ENCODE measurements around the gene YOD1.
A peak's percentile ranks its signal among the peaks of the same experiment; 100 is the strongest.

YOD1 gene

DNA sequence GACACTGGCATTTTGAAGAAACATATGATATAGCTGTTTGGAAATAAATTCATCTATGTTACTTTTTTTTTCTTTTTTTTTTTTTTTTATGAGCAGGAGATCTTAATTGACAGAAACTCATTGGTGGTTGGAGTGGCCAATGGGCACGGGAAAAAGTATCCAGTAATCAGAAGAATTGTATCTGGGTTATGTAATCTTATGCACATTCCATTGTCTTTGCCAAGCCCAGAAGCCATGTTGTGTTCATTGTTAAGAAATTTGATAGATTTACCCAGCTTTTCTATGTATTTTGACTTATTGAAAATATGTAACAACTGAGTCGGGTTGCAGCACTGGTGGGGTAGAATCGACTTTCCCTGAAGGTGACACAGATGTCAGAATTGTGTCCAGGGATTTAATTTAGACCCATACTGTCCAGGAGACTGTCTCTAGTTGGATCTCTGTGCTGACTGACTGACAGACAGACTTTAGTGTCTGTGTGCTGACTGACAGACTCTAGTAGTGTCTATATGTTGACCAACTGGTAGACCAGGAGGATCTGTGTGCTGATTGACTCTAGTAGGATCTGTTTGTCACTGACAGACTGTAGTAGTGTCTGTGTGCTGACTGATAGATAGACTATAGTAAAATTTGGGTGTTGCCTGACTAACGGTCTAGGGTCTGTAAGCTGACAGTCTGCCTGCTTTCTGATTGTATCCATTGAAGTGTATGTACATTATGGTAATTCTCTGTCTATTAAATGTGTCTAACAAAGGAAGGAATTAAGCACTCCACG, 25.4 kb upstream of the YOD1 start:
- H3K4me3 ChIP-seq (ENCODE audit: low read length) = no peak overlapping the region
- DNase-seq (ENCODE audit: low read depth, low spot score) = no peak

DNA sequence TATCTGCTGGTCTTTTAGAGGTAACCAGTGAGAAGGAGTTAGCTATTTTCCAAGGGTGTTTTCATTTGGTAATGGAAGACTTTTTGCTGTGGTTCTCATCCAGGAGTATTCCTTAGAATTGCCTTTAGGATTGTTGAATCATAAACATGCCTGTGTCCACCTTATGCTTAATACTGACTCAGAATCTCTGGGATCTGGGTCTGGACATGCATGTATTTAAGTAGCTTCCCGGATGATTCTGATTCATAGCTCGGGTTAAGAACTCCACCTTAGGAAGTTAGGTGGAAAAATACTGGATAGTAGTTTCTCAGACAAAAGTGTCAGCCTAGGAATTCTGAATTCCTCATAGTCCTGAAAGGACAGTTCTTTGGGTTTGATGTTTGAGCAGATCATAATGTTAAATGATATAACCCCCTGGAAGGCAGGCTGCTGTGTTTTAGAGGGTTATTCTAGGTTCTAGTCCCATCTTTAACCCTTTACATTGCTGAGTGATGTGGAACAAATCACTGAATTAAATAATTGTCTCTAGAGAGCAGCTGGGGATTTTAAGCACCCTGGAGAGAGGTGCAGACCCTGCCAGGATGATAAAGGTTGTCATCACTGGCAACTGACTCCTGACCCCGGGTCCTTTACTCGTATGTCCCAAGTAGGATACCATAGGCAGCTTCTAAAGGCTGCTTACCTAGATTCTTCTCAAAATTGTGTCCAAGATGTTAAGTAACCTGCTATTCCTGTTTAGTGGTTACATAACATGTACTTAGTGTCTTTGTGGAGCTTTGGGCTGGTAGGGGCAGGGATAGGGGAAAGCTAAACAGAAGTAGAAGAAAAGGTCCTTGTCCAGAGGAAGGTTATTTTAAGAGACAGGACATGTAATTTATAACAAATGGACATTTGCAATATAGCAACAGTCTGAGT, 23.2 kb upstream of the YOD1 start:
- DNase-seq (ENCODE audit: low read depth, low spot score) = no peak
- H3K4me3 ChIP-seq (ENCODE audit: low read length) = no peak overlapping the region

DNA sequence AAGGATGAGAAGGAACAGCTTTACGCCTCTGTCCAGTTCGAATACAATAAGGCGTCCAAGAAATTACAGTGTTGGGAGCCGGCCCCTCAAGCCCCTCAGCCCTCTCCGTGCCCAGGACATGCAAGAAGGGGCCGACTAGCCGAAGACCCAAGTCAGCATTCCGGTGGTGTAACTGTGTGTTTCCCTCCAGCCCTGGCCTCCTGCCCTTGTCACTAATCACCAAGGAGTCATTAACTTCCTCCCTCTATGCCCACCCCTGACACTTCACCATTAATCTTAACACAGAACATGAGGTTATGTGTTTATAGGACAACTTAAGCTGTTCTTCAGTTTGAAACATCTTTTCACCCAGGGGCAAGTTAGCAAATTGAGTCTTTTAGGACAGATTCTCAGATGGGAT, 21.2 kb upstream of the YOD1 start:
- no peak for DNase-seq (ENCODE audit: low read depth, low spot score)
- H3K4me3 ChIP-seq (ENCODE audit: low read length) = no peak overlapping the region

DNA sequence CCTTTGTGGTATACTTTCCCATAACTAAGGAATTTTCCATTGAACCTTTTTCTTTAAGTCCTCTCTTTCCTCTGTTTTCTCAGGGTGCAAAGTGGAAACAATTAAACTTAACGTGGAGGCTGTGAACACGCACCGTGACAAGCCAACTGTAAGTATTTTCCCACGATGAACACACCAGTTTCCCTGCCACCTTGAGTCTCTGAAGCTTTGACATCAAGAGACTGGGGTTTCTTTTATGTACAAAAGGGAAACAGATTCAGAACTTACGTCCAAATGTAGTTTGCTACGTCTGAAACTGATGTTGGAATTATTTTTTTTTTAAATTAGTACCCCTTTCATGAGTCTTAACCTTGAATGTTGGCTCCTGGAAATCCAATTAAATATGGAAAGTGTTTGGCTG, 20.4 kb upstream of the YOD1 start:
- H3K4me3 ChIP-seq (ENCODE audit: low read length) = no peak overlapping the region
- peak; percentile 52 for DNase-seq (ENCODE audit: low read depth, low spot score)

DNA sequence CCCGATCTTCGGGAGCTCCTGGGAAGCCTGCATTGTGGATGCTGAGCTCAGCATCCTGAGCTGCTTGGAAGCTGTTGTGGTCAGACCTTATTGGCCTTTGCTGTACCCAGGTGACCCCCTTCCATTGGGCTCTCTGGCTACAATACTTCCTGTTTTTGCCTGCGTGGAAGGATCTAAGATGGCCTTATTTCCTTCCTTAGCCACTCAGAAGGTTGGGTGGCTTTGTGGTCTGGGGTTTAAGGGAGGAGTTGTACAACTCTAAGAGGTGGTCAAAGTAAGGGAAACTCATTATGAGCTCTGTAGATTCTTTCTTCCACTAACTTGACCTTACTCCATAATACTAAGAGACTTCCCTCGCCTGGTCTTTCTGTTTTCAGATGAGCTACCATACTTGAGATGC, 19.8 kb upstream of the YOD1 start:
- H3K4me3 ChIP-seq (ENCODE audit: low read length) = no peak overlapping the region
- no peak for DNase-seq (ENCODE audit: low read depth, low spot score)

DNA sequence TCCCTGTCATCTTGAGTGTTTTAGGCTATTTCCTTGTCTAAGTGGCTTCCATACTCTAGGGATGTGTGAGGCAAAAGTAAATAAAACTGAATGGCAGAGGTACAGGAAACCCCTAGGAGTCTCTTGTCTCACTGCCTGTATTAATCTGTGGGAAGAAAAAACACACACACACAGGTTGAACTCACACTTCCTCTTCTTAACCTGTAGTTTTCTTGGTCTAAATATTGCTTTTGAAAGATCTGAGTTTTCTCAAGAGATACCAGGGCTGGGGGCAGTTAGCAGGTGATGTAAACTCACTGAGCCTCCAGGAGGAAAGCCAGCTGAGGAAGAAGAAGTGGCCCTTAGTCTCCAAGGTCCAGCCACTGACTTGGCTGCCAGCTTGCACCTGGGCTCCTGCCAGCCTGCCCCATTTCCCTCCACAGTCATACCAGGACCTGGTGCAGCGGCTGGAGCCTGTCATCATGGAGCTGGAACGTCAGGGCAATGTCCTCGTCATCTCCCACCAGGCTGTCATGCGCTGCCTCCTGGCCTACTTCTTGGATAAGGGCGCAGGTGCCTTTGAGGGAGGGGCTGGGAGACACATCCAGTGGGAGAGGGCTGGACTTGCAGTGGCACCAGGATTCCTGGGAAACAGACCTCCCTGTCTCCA, 19.0 kb upstream of the YOD1 start:
- no peak overlapping the region for H3K4me3 ChIP-seq (ENCODE audit: low read length)
- DNase-seq (ENCODE audit: low read depth, low spot score) = no peak

DNA sequence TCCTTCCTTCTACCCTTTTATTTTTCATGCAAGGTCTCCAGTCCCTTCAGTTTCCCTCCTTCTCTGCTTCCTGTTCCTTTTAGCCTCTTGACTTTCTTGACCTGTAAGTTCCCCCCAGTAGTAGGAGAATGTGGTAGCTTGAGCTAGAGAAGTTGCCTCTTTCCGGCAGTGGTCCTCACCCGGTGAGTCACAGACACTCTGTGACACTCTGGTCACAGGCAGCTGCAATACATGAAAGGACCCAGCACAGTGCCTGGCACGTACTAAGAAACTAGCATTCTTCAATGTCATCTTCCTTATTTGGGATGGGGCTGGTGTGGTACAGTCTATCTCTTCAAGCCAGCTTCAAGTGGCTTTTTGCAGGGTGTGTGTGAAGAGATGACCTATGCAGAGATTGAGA, 18.1 kb upstream of the YOD1 start:
- DNase-seq (ENCODE audit: low read depth, low spot score) = no peak
- no peak overlapping the region for H3K4me3 ChIP-seq (ENCODE audit: low read length)

DNA sequence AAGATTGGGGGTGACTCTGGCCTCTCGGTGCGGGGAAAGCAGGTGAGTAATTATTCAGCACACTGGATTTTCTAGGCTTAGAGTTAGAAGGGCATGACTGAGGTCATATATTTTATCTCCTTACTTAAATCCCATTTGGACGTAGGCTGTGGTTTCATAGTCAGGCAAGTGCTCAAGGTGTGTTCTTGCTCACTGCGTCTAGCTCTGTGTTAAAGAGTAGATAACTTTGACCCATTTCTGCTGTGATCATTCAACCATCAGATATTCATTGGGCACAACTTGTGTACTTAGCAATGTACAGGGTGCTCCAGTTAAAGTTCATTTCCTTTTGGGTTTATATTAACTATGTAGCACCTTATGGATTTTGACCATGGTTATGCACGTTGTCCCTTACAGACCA, 16.7 kb upstream of the YOD1 start:
- H3K4me3 ChIP-seq (ENCODE audit: low read length) = no peak overlapping the region
- DNase-seq (ENCODE audit: low read depth, low spot score) = no peak

DNA sequence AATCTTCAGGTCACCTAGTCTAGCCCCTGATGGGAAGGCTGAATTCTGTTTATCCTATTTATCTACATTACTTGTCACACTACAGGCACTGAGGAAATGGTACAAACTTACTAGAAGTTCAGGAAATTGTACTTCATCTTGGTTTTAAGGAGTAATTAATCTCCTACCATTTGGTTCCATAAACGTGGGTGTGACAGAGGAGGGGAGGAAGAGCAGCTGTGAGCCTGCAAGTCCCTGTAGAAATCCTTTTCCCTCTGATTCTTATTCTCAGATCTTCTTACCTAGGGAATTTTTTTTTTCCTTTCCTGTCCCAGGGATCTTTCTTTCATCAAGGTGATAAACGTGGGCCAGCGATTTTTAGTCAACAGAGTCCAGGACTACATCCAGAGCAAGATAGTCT, 16.2 kb upstream of the YOD1 start:
- no peak overlapping the region for H3K4me3 ChIP-seq (ENCODE audit: low read length)
- no peak for DNase-seq (ENCODE audit: low read depth, low spot score)

DNA sequence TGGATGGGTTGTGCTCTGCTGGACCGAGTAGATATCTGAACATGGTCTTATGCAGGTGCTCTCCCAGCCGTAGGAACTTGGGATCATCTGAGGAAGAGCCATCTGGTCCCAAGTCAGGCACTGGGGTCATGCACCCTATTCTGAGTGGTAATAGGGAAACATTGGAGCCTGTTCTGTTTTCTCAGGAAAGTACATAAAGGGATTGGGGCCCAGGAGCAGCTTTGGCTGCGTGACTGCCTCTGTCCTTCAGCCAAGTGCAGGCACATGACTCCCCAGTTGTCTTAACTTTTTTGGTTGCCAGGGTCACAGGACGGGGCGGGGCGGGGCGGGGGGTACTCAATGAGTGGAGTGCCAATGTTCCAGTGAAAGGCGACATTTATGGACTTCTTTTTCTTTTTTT, 13.6 kb upstream of the YOD1 start:
- no peak for DNase-seq (ENCODE audit: low read depth, low spot score)
- H3K4me3 ChIP-seq (ENCODE audit: low read length) = no peak overlapping the region

DNA sequence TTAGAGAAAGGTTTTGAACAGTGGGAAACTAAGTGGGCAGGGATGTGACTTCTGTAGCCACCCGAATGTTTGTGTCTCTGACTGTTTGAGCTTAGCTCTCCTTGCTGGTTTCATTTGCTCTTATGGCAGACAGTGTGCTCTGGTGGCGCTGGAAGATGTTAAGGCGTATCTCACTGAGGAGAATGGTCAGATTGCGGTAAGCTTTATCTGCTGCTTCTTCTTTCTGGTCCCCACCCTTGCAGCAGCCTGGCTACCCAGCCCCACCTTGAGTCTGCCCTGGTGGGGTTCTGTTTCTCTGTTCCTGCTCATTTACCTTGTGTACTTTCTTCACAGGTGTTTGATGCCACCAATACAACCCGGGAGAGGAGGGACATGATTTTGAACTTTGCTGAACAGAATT, 12.0 kb upstream of the YOD1 start:
- DNase-seq (ENCODE audit: low read depth, low spot score) = no peak
- no peak overlapping the region for H3K4me3 ChIP-seq (ENCODE audit: low read length)

DNA sequence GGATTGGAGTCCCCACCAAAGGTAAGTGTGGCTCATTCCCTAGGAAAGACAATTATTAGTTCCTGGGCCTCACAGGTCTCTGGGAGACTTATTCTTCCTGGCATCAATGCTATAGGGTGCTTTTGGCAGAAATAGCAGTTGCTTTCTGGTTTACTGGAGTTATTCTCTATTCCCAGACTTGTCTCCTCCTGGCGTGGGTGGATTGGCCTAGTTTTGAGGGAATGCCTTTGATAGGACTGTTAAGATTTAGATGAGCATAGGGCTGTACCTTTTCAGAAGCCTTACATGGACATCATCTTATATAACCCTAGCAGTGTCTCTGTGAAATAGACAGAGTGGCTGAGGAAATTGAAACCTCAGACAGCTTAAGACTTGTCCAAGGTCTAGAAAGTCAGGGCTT, 11.1 kb upstream of the YOD1 start:
- H3K4me3 ChIP-seq (ENCODE audit: low read length) = no peak overlapping the region
- no peak for DNase-seq (ENCODE audit: low read depth, low spot score)

DNA sequence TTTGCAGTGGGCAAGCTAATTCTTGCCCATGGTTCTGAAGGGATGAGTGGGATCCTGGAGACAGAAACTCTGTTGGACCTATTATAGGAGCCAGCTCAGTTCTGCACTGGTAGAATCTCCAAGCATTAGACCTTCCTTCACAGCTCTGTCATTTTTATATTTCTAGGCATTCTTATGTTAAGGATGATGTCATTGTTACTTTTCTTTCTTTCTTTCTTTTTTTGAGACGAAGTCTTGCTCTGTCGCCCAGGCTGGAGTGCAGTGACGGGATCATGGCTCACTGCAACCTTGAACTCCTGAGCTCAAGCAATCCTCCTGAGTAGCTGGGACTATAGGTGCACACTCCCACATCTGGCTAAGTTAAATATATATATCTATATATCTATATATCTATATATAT, 9.6 kb upstream of the YOD1 start:
- H3K4me3 ChIP-seq (ENCODE audit: low read length) = no peak overlapping the region
- DNase-seq (ENCODE audit: low read depth, low spot score) = no peak

DNA sequence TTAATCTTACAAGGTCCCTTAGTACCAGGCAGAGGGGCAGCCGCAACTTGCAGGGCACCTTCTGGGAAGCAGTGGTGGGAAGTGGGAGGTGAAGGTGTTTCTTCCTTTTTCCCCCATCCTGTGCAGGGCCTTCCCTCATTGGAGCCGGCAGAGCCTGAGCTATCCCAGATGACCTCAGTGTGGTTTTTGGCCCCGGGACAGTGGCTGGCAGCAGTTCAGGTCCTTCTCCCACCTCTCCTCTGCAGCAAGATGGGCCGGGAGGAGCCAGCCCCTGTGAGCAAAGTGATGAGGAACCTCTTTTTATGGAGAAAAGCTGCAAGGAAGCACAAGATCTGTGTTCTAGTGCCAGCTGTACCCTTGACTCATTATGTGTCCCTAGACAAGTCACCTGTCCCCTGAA, 8.9 kb upstream of the YOD1 start:
- H3K4me3 ChIP-seq (ENCODE audit: low read length) = no peak overlapping the region
- no peak for DNase-seq (ENCODE audit: low read depth, low spot score)

DNA sequence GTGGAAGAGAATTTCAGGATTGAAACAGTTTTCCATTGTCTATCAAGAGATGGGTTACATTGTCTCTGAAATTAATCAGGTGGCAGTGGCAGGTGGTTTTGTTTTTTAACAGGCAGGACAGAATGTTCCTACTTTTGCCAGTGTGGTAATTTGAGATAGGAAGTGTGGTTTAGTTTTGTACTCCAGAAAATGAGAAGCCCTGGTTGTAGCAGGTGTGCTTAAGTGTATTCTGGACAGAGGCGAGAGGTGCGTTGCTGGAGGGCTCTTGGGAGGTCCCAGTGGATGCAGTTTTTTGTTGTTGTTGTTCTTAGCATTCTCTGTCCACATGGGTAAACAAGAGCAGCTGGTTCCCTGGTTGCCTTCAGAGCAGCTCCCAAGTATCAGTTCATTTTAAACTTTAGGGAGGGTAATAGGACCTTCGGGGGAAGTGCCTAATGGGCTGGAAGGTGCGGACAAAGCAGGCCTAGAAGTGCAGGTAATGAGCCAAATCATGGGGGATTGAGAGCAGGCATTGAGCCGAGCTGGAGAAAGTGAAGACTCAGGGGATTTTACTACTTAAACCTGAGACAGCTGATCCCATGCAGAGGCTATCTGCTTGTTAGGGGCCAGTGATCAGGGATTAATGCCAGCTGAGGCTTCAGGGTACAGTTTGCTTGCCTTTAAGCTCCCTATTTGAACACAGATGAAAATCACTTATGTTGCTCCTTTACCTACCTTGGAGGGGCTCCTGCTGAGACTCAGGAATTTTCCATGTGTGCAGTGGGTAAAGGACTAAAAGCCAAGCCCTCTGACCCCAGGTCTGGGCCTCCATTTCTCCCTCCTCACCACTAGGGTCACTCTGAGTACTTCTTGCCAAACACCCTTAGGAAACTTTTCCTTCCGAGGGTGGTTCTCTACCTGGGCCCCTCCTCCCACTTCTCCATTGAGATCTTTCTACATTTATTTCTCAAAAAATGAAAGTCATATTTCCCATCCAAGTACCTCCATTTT, 8.2 kb upstream of the YOD1 start:
- peak; percentile 38 for DNase-seq (ENCODE audit: low read depth, low spot score)
- H3K4me3 ChIP-seq (ENCODE audit: low read length) = no peak overlapping the region

DNA sequence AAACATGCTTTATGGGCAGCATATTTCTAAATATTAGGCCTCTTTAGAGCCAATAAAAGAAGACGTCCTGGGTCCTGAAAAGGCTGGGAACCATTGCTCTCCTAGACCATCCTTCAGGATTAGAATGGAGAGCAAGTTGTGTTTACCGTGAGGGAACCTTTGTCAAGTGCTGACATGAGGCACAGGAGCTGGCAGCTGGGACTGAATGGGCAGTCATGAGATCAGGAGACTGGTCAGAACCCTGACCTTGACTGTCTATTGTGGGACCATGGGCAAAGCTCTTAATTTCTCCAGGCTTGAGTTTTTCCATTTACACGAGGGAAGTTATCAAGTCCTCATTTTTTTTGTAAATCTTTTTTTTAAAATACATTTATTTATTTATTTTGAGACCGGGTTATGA, 7.2 kb upstream of the YOD1 start:
- no peak overlapping the region for H3K4me3 ChIP-seq (ENCODE audit: low read length)
- no peak for DNase-seq (ENCODE audit: low read depth, low spot score)

DNA sequence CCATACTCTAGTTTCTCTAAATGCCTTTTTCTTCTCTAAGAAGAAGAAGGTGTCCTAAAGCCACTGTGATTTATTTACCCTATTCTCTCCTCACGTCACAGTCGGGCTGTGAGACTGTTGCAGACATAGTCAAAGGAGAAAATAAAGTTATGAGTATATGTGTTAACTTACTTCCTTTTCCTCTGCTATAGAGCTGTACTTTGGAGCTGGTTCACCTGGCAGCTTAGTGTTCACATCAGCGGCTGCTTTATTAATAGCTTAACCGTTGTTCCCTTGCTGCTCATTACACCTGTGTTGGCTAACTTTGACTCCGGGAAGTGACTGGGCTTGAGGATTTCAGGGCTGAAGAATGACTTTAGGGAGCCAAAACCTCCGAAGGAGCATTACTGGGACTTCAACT, 5.7 kb upstream of the YOD1 start:
- DNase-seq (ENCODE audit: low read depth, low spot score) = no peak
- no peak overlapping the region for H3K4me3 ChIP-seq (ENCODE audit: low read length)

DNA sequence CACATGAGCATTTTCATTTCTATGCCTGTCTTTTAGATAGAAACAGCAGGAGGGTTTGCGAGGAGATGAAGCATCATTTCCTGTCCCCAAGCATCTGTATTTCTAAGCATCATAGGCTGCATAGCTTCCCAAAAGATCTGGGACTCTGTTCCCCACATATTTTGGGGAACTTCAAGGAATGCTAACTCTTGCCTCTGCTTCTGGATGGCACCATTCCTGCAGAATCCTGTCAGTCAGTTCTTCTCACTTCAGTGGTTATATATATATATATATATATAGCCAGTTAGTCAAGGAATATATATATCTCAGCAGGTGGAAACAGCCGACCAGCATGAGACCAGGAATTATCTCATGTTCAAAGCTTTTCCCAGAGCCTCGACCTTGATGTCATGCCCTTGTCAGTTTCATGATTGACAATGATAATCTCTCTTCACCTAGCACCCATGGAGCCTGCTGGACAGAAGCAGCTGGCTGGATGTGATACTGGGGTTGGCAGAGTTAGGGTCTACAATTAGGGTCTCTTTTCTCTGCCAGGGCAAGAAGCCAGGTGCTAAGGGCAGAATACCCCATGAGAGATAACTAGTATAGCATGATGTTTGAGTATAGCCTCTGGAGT, 4.5 kb upstream of the YOD1 start:
- no peak overlapping the region for H3K4me3 ChIP-seq (ENCODE audit: low read length)

DNA sequence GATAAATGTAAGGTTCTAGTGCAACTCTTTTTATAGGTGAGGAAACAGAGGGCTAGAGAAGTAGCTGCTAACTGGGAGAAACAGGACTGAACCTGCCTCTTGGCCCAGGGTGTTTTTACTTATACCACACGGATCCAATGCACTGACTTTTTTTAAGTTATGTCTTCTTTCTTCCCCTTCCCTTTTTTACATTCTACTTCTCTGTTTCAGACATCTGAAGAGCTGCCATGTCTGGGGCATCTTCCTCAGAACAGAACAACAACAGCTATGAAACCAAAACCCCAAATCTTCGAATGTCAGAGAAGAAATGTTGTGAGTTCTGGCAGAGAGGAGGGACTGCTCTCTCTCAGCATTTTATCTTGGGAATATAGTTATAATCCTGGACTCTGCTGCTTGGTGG, 3.5 kb upstream of the YOD1 start:
- DNase-seq (ENCODE audit: low read depth, low spot score) = no peak
- no peak overlapping the region for H3K4me3 ChIP-seq (ENCODE audit: low read length)

More for the DNA sequence above, 4.5 kb upstream of the YOD1 start:
- no peak for DNase-seq (ENCODE audit: low read depth, low spot score)

Data from Jurkat, Clone E6-1 (cell line).